Stomach (tissue), 9 donors: ENCODE results near the gene NRXN2. TPM values are rescaled to one million over a fixed set of nuclear protein-coding genes. Genes with fewer than 3 reads are reported as not detected.

ENCODE experiments used
- DNase-seq, 2 donors: peaks; one replicate each; pipeline versions ENCODE4 v3.0.0 to v3.0.0-alpha.2; 2013 to 2019
- H3K27ac ChIP-seq, 5 donors: fragments of 200-600 bp in 4 of 5; sonication (generic) in 4 of 5; one replicate each; pipeline ENCODE4 v1.5.1; 2013 to 2019; ENCODE audit warnings: mild to moderate bottlenecking in 1 of 5, moderate library complexity in 1 of 5
- H3K27me3 ChIP-seq, 3 donors: fragments of 200-600 bp; sonication (generic); one replicate each; pipeline ENCODE4 v1.5.1; 2017 to 2019; ENCODE audit warnings: mixed run types in 1 of 3
- H3K36me3 ChIP-seq, 4 donors: fragments of 200-600 bp; sonication (generic); 1 replicate in 3 of 4; 2 replicates in 1 of 4; pipeline ENCODE4 v1.5.1; 2016 to 2019
- H3K4me1 ChIP-seq, 4 donors: fragments of 200-600 bp; sonication (generic); one replicate each; pipeline ENCODE4 v1.5.1; 2016 to 2019
- H3K4me3 ChIP-seq, 4 donors: fragments of 200-600 bp; sonication (generic) in 3 of 4; one replicate each; pipeline ENCODE4 v1.5.1; 2016 to 2019; ENCODE audit warnings: mild to moderate bottlenecking in 1 of 4
- H3K9me3 ChIP-seq, 4 donors: fragments of 200-600 bp; sonication (generic); one replicate each; pipeline ENCODE4 v1.5.1; 2016 to 2019
- EP300 ChIP-seq: sonication (generic); formaldehyde crosslinking; IDR thresholded peaks from one replicate; pipeline ENCODE4 v1.6.1; 2017; ENCODE audit warnings: antibody characterized with exemption
- POLR2A ChIP-seq, 4 donors: fragments of 450-650 bp; IDR thresholded peaks; one replicate each; pipeline ENCODE4 v1.6.1; 2016; ENCODE audit warnings: antibody characterized with exemption in 4 of 4, control low read depth in 2 of 4, mild to moderate bottlenecking in 1 of 4, moderate library complexity in 1 of 4
- POLR2AphosphoS5 ChIP-seq, 3 donors: sonication (generic); formaldehyde crosslinking; IDR thresholded peaks; one replicate each; pipeline ENCODE4 v1.6.1; 2016; ENCODE audit warnings: antibody characterized with exemption in 3 of 3
- WGBS, 5 donors: extraction: QIAGEN DNeasy Blood & Tissue Kit in 3 of 5; methylation state at CpG; one replicate each; pipeline versions ENCODE4 v1.1.5 to v1.1.7; 2013 to 2018; 5-methylcytosine and 5-hydroxymethylcytosine counted together
- intact Hi-C: fragments of 100-400 bp; cut with DNase I; formaldehyde crosslinking; loops from one replicate; pipeline ENCODE4 v1.15.1; 2023; ENCODE audit warnings: low total_unique reads
- polyA plus RNA-seq, 3 donors: library from polyadenylated mRNA; stranded (reverse); fragments of 200-250 nt; gene quantifications; one replicate each; pipeline ENCODE4 v1.2.3, GENCODE V29; 2013
- total RNA-seq, 5 donors: library from RNA; depleted of rRNA; stranded (reverse); fragments of >200 nt; gene quantifications; one replicate each; pipeline versions ENCODE4 v1.1.0 to v1.2.3, GENCODE V29; 2014 to 2016
- TF ChIP-seq, protein P1 (sequence below), 7 experiments: fragments of 450-650 bp in 4 of 7; fragments of 200-600 bp in 3 of 7; sonication (generic) in 3 of 7; IDR thresholded peaks; one replicate each; pipeline ENCODE4 v1.5.1; 2016 to 2019; ENCODE audit warnings: antibody characterized with exemption in 7 of 7, control low read depth in 2 of 7, mild to moderate bottlenecking in 1 of 7
- donor health status: healthy with polysubstance abuse.
- donor health status: Bipolar disorder and iron deficiency.
- donor health status: healthy.

NRXN2 gene
- total and polyA plus RNA-seq, 8 donors: 0.14 to 16.9 (median 1.2) TPM; not detected in 4

DNA sequence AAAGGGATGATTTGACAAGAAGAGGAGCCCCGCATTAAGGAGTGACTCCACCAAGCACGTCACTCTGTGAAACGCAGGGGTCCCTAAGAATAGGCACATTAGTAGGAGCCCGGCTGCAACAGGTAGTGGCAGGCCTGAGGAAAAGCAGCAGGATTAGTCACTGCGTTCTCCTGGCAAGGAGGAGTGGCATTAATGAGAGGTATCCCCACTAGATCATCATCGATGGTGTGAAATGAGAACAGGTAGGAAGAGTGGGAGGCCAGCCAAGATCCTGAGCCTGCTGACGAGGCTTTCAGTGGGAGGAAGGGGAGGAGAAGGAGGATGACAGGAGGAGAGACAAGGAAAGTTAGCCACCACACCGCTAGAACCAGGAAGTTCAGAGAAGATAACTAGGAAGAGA lies 38.6 kb downstream of the NRXN2 start:
- Histone ChIP-seq H3K9me3 (no peaks in the 10 kb centered on the region), H3K27ac (no peak overlapping the region), H3K4me1 (peaks cover 0 to 23% (median 4%) of the 10 kb centered on the region in 4 donors), H3K4me3 (no peak overlapping the region), H3K36me3 (no peaks in the 10 kb centered on the region), H3K27me3 (peaks cover 0 to 21% (median 4%) of the 10 kb centered on the region in 3 donors)
- intact Hi-C loops: no loop called here
- TF ChIP-seq POLR2A (IDR thresholded peaks at IDR 0.05): no peak
- TF ChIP-seq, protein P1, sequence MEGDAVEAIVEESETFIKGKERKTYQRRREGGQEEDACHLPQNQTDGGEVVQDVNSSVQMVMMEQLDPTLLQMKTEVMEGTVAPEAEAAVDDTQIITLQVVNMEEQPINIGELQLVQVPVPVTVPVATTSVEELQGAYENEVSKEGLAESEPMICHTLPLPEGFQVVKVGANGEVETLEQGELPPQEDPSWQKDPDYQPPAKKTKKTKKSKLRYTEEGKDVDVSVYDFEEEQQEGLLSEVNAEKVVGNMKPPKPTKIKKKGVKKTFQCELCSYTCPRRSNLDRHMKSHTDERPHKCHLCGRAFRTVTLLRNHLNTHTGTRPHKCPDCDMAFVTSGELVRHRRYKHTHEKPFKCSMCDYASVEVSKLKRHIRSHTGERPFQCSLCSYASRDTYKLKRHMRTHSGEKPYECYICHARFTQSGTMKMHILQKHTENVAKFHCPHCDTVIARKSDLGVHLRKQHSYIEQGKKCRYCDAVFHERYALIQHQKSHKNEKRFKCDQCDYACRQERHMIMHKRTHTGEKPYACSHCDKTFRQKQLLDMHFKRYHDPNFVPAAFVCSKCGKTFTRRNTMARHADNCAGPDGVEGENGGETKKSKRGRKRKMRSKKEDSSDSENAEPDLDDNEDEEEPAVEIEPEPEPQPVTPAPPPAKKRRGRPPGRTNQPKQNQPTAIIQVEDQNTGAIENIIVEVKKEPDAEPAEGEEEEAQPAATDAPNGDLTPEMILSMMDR (IDR thresholded peaks at IDR 0.05): no peak
- no peak for TF ChIP-seq EP300
- TF ChIP-seq POLR2AphosphoS5 (IDR thresholded peaks at IDR 0.05): no peak
- DNase-seq: no peak
- 63 to 75% (median 69%) methylated on average over 8 of the region's 8 CpGs for WGBS, 5 donors

DNA sequence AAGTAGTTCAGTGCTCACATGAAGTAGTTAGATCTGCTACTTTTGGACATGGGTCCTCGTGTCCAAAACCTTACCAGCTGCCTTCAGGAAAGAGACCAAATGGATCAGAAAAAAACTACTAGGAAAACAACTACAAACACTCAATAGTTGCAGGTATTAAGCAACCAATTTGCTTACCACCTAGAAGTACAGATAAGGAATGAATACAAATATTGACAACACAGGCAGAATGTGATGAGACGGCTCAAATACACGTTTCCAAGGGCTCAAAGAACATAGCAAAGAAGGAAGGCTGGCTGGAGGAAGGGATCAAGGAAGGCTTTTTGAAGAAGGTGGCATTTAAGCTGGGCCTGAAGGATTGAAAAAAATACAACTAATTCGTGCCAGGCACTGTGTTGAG lies 41.8 kb downstream of the NRXN2 start:
- H3K4me3 ChIP-seq: no peak overlapping the region
- H3K27me3 ChIP-seq: peaks cover 0 to 48% (median 4%) of the 10 kb centered on the region in 3 donors
- DNase-seq: no peak
- H3K27ac ChIP-seq: no peak overlapping the region
- WGBS, 5 donors: 34 to 55% (median 37%) methylated on average over 4 of the region's 4 CpGs
- TF ChIP-seq POLR2A (IDR thresholded peaks at IDR 0.05) (no peak), POLR2AphosphoS5 (IDR thresholded peaks at IDR 0.05) (no peak), EP300 (no peak)
- TF ChIP-seq, protein P1 (IDR thresholded peaks at IDR 0.05): no peak
- no peaks in the 10 kb centered on the region for H3K9me3 ChIP-seq
- intact Hi-C loops: no loop called here
- H3K36me3 ChIP-seq: no peaks in the 10 kb centered on the region
- H3K4me1 ChIP-seq: no peaks in the 10 kb centered on the region

DNA sequence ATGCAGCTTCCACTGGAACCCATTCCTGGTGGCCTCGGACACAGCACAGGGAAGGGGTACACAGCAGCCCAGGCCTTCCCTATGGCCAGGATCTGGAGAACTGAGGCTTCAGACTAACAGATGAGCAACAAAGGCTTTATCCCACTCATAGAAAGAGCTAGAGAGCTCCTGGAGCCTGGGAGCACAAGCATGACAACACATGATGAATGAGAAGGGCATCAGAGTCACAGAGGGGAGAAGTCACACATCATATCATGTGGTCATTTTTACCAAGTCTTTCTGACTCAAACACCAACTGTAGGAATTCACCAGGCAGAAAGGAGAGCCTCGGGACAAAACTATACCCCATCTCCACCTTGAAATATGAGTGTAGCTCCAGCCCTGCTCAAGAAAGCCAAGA lies 43.2 kb downstream of the NRXN2 start:
- intact Hi-C loops: no loop called here
- H3K27ac ChIP-seq: no peak overlapping the region
- H3K9me3 ChIP-seq: no peaks in the 10 kb centered on the region
- H3K36me3 ChIP-seq: no peaks in the 10 kb centered on the region
- DNase-seq: no peak
- peaks cover 0 to 7% (median 2%) of the 10 kb centered on the region in 4 donors for H3K4me1 ChIP-seq
- H3K27me3 ChIP-seq: peaks cover 0 to 58% (median 13%) of the 10 kb centered on the region in 3 donors
- TF ChIP-seq, protein P1 (IDR thresholded peaks at IDR 0.05): no peak
- TF ChIP-seq EP300 (no peak), POLR2A (IDR thresholded peaks at IDR 0.05) (no peak), POLR2AphosphoS5 (IDR thresholded peaks at IDR 0.05) (no peak)
- H3K4me3 ChIP-seq: no peak overlapping the region
- WGBS, 5 donors: 21 to 54% (median 26%) methylated on average over 1 to 2 of the region's 2 CpGs

DNA sequence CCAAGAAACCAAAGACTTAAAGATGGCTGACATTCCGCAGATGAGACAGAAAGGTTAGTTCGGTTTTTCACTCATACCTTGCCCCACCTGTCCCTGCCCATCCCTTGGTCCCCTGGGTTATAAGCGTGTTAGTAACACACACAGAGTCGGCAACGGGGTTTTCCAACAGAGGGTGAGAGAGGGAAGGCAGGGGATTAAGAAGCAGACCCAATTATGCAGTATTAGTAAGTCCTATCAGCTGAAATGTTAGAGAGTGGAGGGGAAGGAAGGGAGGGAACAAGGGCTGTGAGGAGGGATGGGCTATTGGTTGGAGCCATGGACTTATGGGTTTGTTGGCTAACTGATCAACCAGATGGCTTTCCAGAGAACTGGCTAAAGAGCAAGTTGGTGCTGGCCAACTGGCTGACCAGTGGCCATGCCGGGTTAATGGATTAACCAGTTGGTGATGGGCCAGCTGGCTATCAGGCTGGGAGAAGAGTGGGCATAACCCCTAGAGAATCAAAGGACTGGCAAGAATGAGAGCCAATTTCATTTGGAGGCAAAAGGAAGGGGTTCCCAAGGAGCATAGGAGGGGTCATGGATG lies 45.5 kb downstream of the NRXN2 start:
- intact Hi-C loops: no loop called here

More for the DNA sequence above, 45.5 kb downstream of the NRXN2 start:
- Histone ChIP-seq H3K36me3 (no peaks in the 10 kb centered on the region), H3K4me1 (peaks cover 0 to 7% (median 2%) of the 10 kb centered on the region in 4 donors), H3K27me3 (peaks cover 0 to 55% (median 10%) of the 10 kb centered on the region in 3 donors), H3K4me3 (no peak overlapping the region), H3K27ac (no peak overlapping the region), H3K9me3 (no peaks in the 10 kb centered on the region)
- TF ChIP-seq, protein P1 (IDR thresholded peaks at IDR 0.05): no peak
- no peak for TF ChIP-seq POLR2AphosphoS5 (IDR thresholded peaks at IDR 0.05)
- TF ChIP-seq EP300: no peak
- TF ChIP-seq POLR2A (IDR thresholded peaks at IDR 0.05): no peak
- no peak for DNase-seq
- 72 to 86% (median 76%) methylated on average over 6 of the region's 6 CpGs for WGBS, 5 donors
